SK-N-SH (cell line): ENCODE measurements around the gene NOC2L. TPM values are rescaled to one million over a fixed set of nuclear protein-coding genes. Genes with fewer than 3 reads are reported as not detected.

Experiments used
- CTCF ChIA-PET: fragments of 300-600, 350-600 bp; formaldehyde crosslinking; extraction: SDS; loops from one replicate; lab custom pipeline; 2021; lab: Yijun Ruan, JAX
- POLR2A ChIA-PET: fragments of 350-600 bp; sonication (Branson Sonifier 250); formaldehyde crosslinking; extraction: SDS; loops from one replicate; lab custom pipeline; 2020; ENCODE audit warnings: antibody characterized with exemption, inconsistent platforms; lab: Yijun Ruan, JAX
- DNase-seq: peaks from one replicate; pipeline ENCODE4 v3.0.0; 2012
- H2AFZ ChIP-seq: fragments of 200-600 bp; sonication (generic); 2 replicates; pipeline ENCODE4 v1.8.1; 2016; ENCODE audit warnings: antibody characterized with exemption, mild to moderate bottlenecking, low read depth
- H3F3A ChIP-seq: fragments of 200-600 bp; sonication (generic); replicated peaks from 2 replicates; pipeline ENCODE3; 2016; ENCODE audit warnings: antibody characterized with exemption, mild to moderate bottlenecking; ENCODE audit not compliant: insufficient read depth
- H3K27ac ChIP-seq, 2 experiments: fragments of 200-500 bp in 1 of 2; fragments of 200-600 bp in 1 of 2; sonication (Bioruptor generic) in 1 of 2; sonication (generic), shearing (Covaris generic) in 1 of 2; 2 replicates each; pipeline versions ENCODE4 v1.5.1 to v1.6.1; 2014 to 2016; ENCODE audit warnings: low read depth in 2 of 2, inconsistent platforms in 1 of 2, low read length in 1 of 2, mild to moderate bottlenecking in 1 of 2, mixed read lengths in 1 of 2
- H3K27me3 ChIP-seq: fragments of 200-600 bp; sonication (generic), shearing (Covaris generic); 2 replicates; pipeline ENCODE4 v1.6.1; 2016; ENCODE audit warnings: mixed run types; ENCODE audit not compliant: insufficient read depth
- H3K36me3 ChIP-seq, 2 experiments: fragments of 200-500 bp in 1 of 2; fragments of 200-600 bp in 1 of 2; sonication (Bioruptor generic) in 1 of 2; sonication (generic) in 1 of 2; replicated peaks in 1 of 2; 2 replicates each; pipeline versions ENCODE3 to v1.5.1; 2014 to 2016; ENCODE audit warnings: low read length in 1 of 2, mild to moderate bottlenecking in 1 of 2; ENCODE audit not compliant: insufficient read depth in 2 of 2, control insufficient read depth in 1 of 2
- H3K4me1 ChIP-seq, 2 experiments: fragments of 200-500 bp in 1 of 2; fragments of 200-600 bp in 1 of 2; sonication (Bioruptor generic) in 1 of 2; sonication (generic), shearing (Covaris generic) in 1 of 2; 2 replicates each; pipeline versions ENCODE4 v1.5.1 to v1.6.1; 2014 to 2016; ENCODE audit warnings: low read depth in 1 of 2, low read length in 1 of 2, mixed run types in 1 of 2; ENCODE audit not compliant: insufficient read depth in 2 of 2, control insufficient read depth in 1 of 2
- H3K4me2 ChIP-seq: fragments of 200-600 bp; sonication (generic), shearing (Covaris generic); 2 replicates; pipeline ENCODE4 v1.6.1; 2017; ENCODE audit warnings: mixed run types
- H3K4me3 ChIP-seq, 2 experiments: fragments of 200-500 bp in 1 of 2; fragments of 200-600 bp in 1 of 2; sonication (Bioruptor generic) in 1 of 2; sonication (generic), shearing (Covaris generic) in 1 of 2; 2 replicates each; pipeline versions ENCODE4 v1.5.1 to v1.8.1; 2014 to 2016; ENCODE audit warnings: low read depth in 2 of 2, inconsistent platforms in 1 of 2, low read length in 1 of 2, mild to moderate bottlenecking in 1 of 2, mixed read lengths in 1 of 2, moderate library complexity in 1 of 2
- H3K79me2 ChIP-seq: fragments of 200-600 bp; sonication (generic); 2 replicates; pipeline ENCODE4 v1.8.1; 2017; ENCODE audit warnings: mild to moderate bottlenecking; ENCODE audit not compliant: insufficient read depth
- H3K9ac ChIP-seq: fragments of 200-600 bp; sonication (generic); 2 replicates; pipeline ENCODE4 v1.6.1; 2017; ENCODE audit warnings: mixed run types
- H3K9me2 ChIP-seq: fragments of 200-600 bp; sonication (generic); 2 replicates; pipeline ENCODE4 v1.6.1; 2017; ENCODE audit warnings: mixed run types
- H3K9me3 ChIP-seq: fragments of 200-600 bp; sonication (generic); 2 replicates; pipeline ENCODE4 v1.6.1; 2017; ENCODE audit warnings: mixed run types, mild to moderate bottlenecking, moderate library complexity
- H4K20me1 ChIP-seq: fragments of 200-600 bp; sonication (generic); 2 replicates; pipeline ENCODE4 v1.6.1; 2017; ENCODE audit warnings: mild to moderate bottlenecking, mixed run types; ENCODE audit not compliant: insufficient read depth
- EP300 ChIP-seq, 2 experiments: IDR thresholded peaks; 2 replicates each; pipeline versions ENCODE4 v1.4.0 to v1.6.1; 2012; ENCODE audit warnings: borderline replicate concordance in 1 of 2, low read depth in 1 of 2, low read length in 1 of 2
- EZH2phosphoT487 ChIP-seq: fragments of 200-600 bp; sonication (generic); IDR thresholded peaks from 2 replicates; pipeline ENCODE4 v1.6.1; 2017; ENCODE audit warnings: low read depth, mixed run types, mild to moderate bottlenecking, antibody characterized with exemption, moderate library complexity, borderline replicate concordance
- MEF2A ChIP-seq: IDR thresholded peaks from 2 replicates; pipeline ENCODE4 v1.4.0; 2012; ENCODE audit warnings: low read depth, borderline replicate concordance
- POLR2AphosphoS5 ChIP-seq: IDR thresholded peaks from 2 replicates; pipeline ENCODE4 v1.6.1; 2012; ENCODE audit warnings: low read depth, low read length
- RAD21 ChIP-seq: IDR thresholded peaks from 2 replicates; pipeline ENCODE4 v1.6.1; 2012; ENCODE audit warnings: mild to moderate bottlenecking, low read length
- REST ChIP-seq: IDR thresholded peaks from 2 replicates; pipeline ENCODE4 v1.6.1; 2012; ENCODE audit warnings: mild to moderate bottlenecking, low read depth, low read length, moderate library complexity
- TAF1 ChIP-seq: IDR thresholded peaks from 2 replicates; pipeline ENCODE4 v1.6.1; 2012; ENCODE audit warnings: low read depth, mild to moderate bottlenecking, low read length, moderate library complexity, borderline replicate concordance
- USF1 ChIP-seq: IDR thresholded peaks from 2 replicates; pipeline ENCODE4 v1.4.0; 2012; ENCODE audit warnings: low read depth, borderline replicate concordance
- USF2 ChIP-seq: fragments of 150-350 bp; IDR thresholded peaks from 2 replicates; pipeline ENCODE4 v1.6.1; 2017; ENCODE audit warnings: antibody characterized with exemption, low read length, low read depth, borderline replicate concordance
- ZBTB33 ChIP-seq: IDR thresholded peaks from 2 replicates; pipeline ENCODE4 v1.4.0; 2012; ENCODE audit warnings: low read depth, borderline replicate concordance
- WGBS: methylation state at CpG from one replicate; pipeline ENCODE4 v1.1.6; 2017; ENCODE audit warnings: low lambda C conversion rate; 5-methylcytosine and 5-hydroxymethylcytosine counted together
- polyA plus RNA-seq, 3 experiments: library from polyadenylated mRNA; depleted of rRNA; stranded (reverse); fragments of >200 nt; gene quantifications; 2 replicates each; pipeline ENCODE4 v1.2.3, GENCODE V29; 2012

The NOC2L gene
- polyA plus RNA-seq, 1 of the 3 experiments (the other 2 are of a cell fraction) = 124 TPM

- H3K4me2 ChIP-seq = no peak overlapping the region
- ChIA-PET CTCF (interaction anchor here (0.8 to 1.4 kb wide), 3 partner anchors 15 to 51 kb away, joined by 3 to 4 read pairs (median 3); no protein-coding TSS in a partner anchor), POLR2A (no interaction called here)
- 100% methylated on average over 6 of the region's 6 CpGs for WGBS
- no peaks in the 10 kb centered on the region for H3K9me3 ChIP-seq
- no peak overlapping the region for H2AFZ ChIP-seq
- no peaks in the 10 kb centered on the region for H3F3A ChIP-seq
- no peak for DNase-seq
- H3K4me1 ChIP-seq = peaks cover 4 to 9% of the 10 kb centered on the region in 2 experiments; a peak in 2 of 4 replicates
- H3K79me2 ChIP-seq = peaks cover 21% of the 10 kb centered on the region
- TF ChIP-seq EP300 (IDR thresholded peaks at IDR 0.05; ENCODE audit: borderline replicate concordance in 1 of 2, low read depth in 1 of 2, low read length in 1 of 2) = no peak
- TF ChIP-seq POLR2AphosphoS5 = no peak
- TF ChIP-seq USF1 = no peak
- TF ChIP-seq RAD21 = no peak
- TF ChIP-seq ZBTB33 = no peak
- no peak for TF ChIP-seq EZH2phosphoT487
- TF ChIP-seq TAF1 = no peak
- no peak for TF ChIP-seq USF2
- TF ChIP-seq MEF2A = no peak
- no peak for TF ChIP-seq REST
- TF ChIP-seq, all 33 proteins: peak for 0
- Histone ChIP-seq H4K20me1 (0 out of 2 replicates have a peak, but pooled peaks cover 3% of the 10 kb centered on the region), H3K27ac (no peak overlapping the region), H3K36me3 (peaks cover 0 to 65% of the 10 kb centered on the region in 2 experiments), H3K27me3 (no peaks in the 10 kb centered on the region), H3K9me2 (no peaks in the 10 kb centered on the region), H3K4me3 (no peak overlapping the region), H3K9ac (no peak overlapping the region)
These were observed 3.6 kb downstream of the NOC2L start for GRCh38 chr1:955474-955873.
